Measurements from ENCODE around the gene HAUS1. TPM values are rescaled to one million over a fixed set of nuclear protein-coding genes. Genes with fewer than 3 reads are reported as not detected.

The HAUS1 gene
- total RNA-seq, 1 donor from 2014 or later: 23.5 TPM

- FAIRE-seq (no peak), DNase-seq (ENCODE audit: low read depth) (no peak)
- Histone ChIP-seq H3K4me1 (ENCODE audit: insufficient read depth, low read length) (peaks cover 9% of the 10 kb centered on the region), H4K20me1 (ENCODE audit: insufficient read depth, low read length) (peaks cover 59% of the 10 kb centered on the region), H3K9me3 (ENCODE audit: insufficient read depth, low read depth, low read length) (no peaks in the 10 kb centered on the region), H3K27me3 (ENCODE audit: insufficient read depth, low read length) (no peaks in the 10 kb centered on the region), H2AFZ (ENCODE audit: low read depth, low read length) (no peak overlapping the region), H3K4me3 (ENCODE audit: insufficient read depth, low read depth, low read length) (no peak overlapping the region), H3K4me2 (ENCODE audit: low read length) (peak overlapping the region; percentile 99), H3K36me3 (ENCODE audit: insufficient read depth, low read length) (no peaks in the 10 kb centered on the region), H3K9ac (ENCODE audit: low read length) (no peak overlapping the region), H3K79me2 (ENCODE audit: insufficient read depth, low read length) (peaks cover 69% of the 10 kb centered on the region), H3K27ac (ENCODE audit: low read depth, low read length) (no peak overlapping the region)
- no peaks in the 10 kb centered on the region for H3K9me3 Mint-ChIP-seq (ENCODE audit: unreplicated experiment)
- H3K4me3 Mint-ChIP-seq (ENCODE audit: unreplicated experiment): peak overlapping the region; percentile 98
- H3K27me3 Mint-ChIP-seq (ENCODE audit: low read depth, unreplicated experiment): no peaks in the 10 kb centered on the region
- peaks cover 3% of the 10 kb centered on the region for H3K36me3 Mint-ChIP-seq (ENCODE audit: low read depth, unreplicated experiment)
- no peak overlapping the region for H3K27ac Mint-ChIP-seq (ENCODE audit: unreplicated experiment)
- TF ChIP-seq CTCF (IDR thresholded peaks at IDR 0.05; ENCODE audit: insufficient read depth, low read depth, low read length): no peak
- TF ChIP-seq EZH2 (IDR thresholded peaks at IDR 0.05; ENCODE audit: insufficient read depth, low read length): no peak
- H3K4me1 Mint-ChIP-seq (ENCODE audit: low read depth, unreplicated experiment): peaks cover 6% of the 10 kb centered on the region
Observed at GRCh38 chr18:46176001-46176400, 71.8 kb downstream of the HAUS1 start.

Other genes starting within 250 kb of the HAUS1 start
- gene EPG5, start 137.1 kb upstream of the HAUS1 start, total RNA-seq: 24.0 and 29.0 TPM in 2 replicates
- 7.2 and 9.1 TPM in 2 replicates for gene PSTPIP2, start 32.1 kb upstream of the HAUS1 start, total RNA-seq
- 474 and 484 TPM in 2 replicates for gene ATP5F1A, start 6.1 kb upstream of the HAUS1 start, total RNA-seq